Measurements from ENCODE around the gene MEI1.

Gene MEI1

DNA sequence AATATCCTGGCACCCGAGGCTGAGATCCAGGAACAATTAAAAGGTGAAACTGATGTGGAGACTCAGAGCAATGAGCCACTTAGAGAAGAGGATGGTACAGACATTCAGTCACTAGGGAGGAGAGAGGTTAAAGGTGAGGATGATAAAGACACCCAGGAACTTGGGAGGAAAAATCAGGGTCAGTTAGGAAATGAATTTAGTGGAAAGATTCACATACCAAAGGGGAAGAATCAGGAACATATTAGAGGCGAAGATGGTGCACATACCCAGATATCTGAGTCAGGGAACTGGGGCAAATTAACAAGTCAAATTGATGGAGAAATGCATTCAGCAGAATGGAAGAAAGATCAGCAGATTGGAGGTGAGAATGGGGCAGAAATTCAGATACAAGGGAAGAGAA is 4.1 kb upstream of the MEI1 start:
- Histone ChIP-seq H3K18ac (ENCODE audit: low read length) (no peak overlapping the region), H3K9ac (ENCODE audit: low read depth, low read length, poor library complexity) (no peak overlapping the region), H2AK5ac (ENCODE audit: low read depth, low read length) (no peak overlapping the region), H3K36me3 (replicated peaks in 1 of 2; ENCODE audit: control insufficient read depth in 2 of 2, insufficient read depth in 2 of 2, low read length in 2 of 2) (peaks cover 8 to 27% of the 10 kb centered on the region in 2 donors), H3K4me3 (ENCODE audit: low read length in 2 of 2) (no peak overlapping the region), H2BK12ac (ENCODE audit: low read length) (no peak overlapping the region), H3K4ac (ENCODE audit: low read length) (no peak overlapping the region), H2AFZ (ENCODE audit: low read length) (no peak overlapping the region), H3K14ac (ENCODE audit: low read length) (no peak overlapping the region), H3K27me3 (ENCODE audit: control insufficient read depth in 3 of 3, insufficient read depth in 3 of 3, low read depth in 1 of 3, low read length in 3 of 3) (no peaks in the 10 kb centered on the region), H3K4me1 (ENCODE audit: control insufficient read depth in 2 of 2, insufficient read depth in 1 of 2, low read depth in 1 of 2, low read length in 2 of 2) (peaks cover 11 to 12% of the 10 kb centered on the region in 2 donors), H3K27ac (replicated peaks; ENCODE audit: low read length) (no peak overlapping the region), H4K8ac (ENCODE audit: low read depth, low read length) (no peak overlapping the region), H3K23ac (ENCODE audit: low read depth, low read length, poor library complexity) (no peak overlapping the region), H3K4me2 (ENCODE audit: insufficient read depth, low read length, poor library complexity, severe bottlenecking) (no peak overlapping the region), H2BK15ac (ENCODE audit: low read length) (no peak overlapping the region), H2BK5ac (ENCODE audit: low read length) (no peak overlapping the region), H3K9me3 (replicated peaks in 1 of 2; ENCODE audit: control insufficient read depth in 2 of 2, insufficient read depth in 1 of 2, low read depth in 1 of 2, low read length in 2 of 2) (no peaks in the 10 kb centered on the region), H4K91ac (ENCODE audit: low read depth, low read length, poor library complexity) (no peak overlapping the region), H3K79me1 (ENCODE audit: low read depth, low read length) (no peaks in the 10 kb centered on the region), H2BK120ac (ENCODE audit: low read depth, low read length) (no peak overlapping the region)
- no CpG with 5 or more reads among the region's 2 CpGs for WGBS, 2 donors (ENCODE audit: extremely low coverage in 2 of 2, insufficient read length in 2 of 2, insufficient replicate concordance in 1 of 2)
- DNase-seq (ENCODE audit: low spot score) = no peak

- H3K9ac ChIP-seq (ENCODE audit: low read depth, low read length, poor library complexity) = no peak overlapping the region
- H3K27me3 ChIP-seq (ENCODE audit: control insufficient read depth in 3 of 3, insufficient read depth in 3 of 3, low read depth in 1 of 3, low read length in 3 of 3) = no peaks in the 10 kb centered on the region
- H3K23ac ChIP-seq (ENCODE audit: low read depth, low read length, poor library complexity) = no peak overlapping the region
- H2BK5ac ChIP-seq (ENCODE audit: low read length) = peak overlapping the region; percentile 56
- peaks cover 8 to 20% of the 10 kb centered on the region in 2 donors for H3K36me3 ChIP-seq (replicated peaks in 1 of 2; ENCODE audit: control insufficient read depth in 2 of 2, insufficient read depth in 2 of 2, low read length in 2 of 2)
- peak overlapping the region; percentile 24 for H4K91ac ChIP-seq (ENCODE audit: low read depth, low read length, poor library complexity)
- no peak overlapping the region for H2BK12ac ChIP-seq (ENCODE audit: low read length)
- no CpG with 5 or more reads among the region's 11 CpGs for WGBS, 2 donors (ENCODE audit: extremely low coverage in 2 of 2, insufficient read length in 2 of 2, insufficient replicate concordance in 1 of 2)
- no peak overlapping the region for H3K4me3 ChIP-seq (ENCODE audit: low read length in 2 of 2)
- no peak overlapping the region for H2BK120ac ChIP-seq (ENCODE audit: low read depth, low read length)
- no peak overlapping the region for H3K4me2 ChIP-seq (ENCODE audit: insufficient read depth, low read length, poor library complexity, severe bottlenecking)
- H3K4ac ChIP-seq (ENCODE audit: low read length) = no peak overlapping the region
- H4K8ac ChIP-seq (ENCODE audit: low read depth, low read length) = no peak overlapping the region
- no peak for DNase-seq (ENCODE audit: low spot score)
- no peaks in the 10 kb centered on the region for H3K9me3 ChIP-seq (replicated peaks in 1 of 2; ENCODE audit: control insufficient read depth in 2 of 2, insufficient read depth in 1 of 2, low read depth in 1 of 2, low read length in 2 of 2)
- no peaks in the 10 kb centered on the region for H3K79me1 ChIP-seq (ENCODE audit: low read depth, low read length)
- H3K14ac ChIP-seq (ENCODE audit: low read length) = no peak overlapping the region
- H3K4me1 ChIP-seq (ENCODE audit: control insufficient read depth in 2 of 2, insufficient read depth in 1 of 2, low read depth in 1 of 2, low read length in 2 of 2) = peaks cover 11 to 12% of the 10 kb centered on the region in 2 donors
- peak overlapping the region; percentile 83 for H2AFZ ChIP-seq (ENCODE audit: low read length)
- peak overlapping the region; percentile 56 for H3K27ac ChIP-seq (replicated peaks; ENCODE audit: low read length)
- peak overlapping the region; percentile 62 for H2BK15ac ChIP-seq (ENCODE audit: low read length)
- H3K18ac ChIP-seq (ENCODE audit: low read length) = peak overlapping the region; percentile 15
- peak overlapping the region; percentile 63 for H2AK5ac ChIP-seq (ENCODE audit: low read depth, low read length)
Observed at GRCh38 chr22:41696703-41697102, 2.6 kb upstream of the MEI1 start.

GRCh38 chr22:41697126-41697775 is 2.1 kb upstream of the MEI1 start:
- H2BK12ac ChIP-seq (ENCODE audit: low read length) = no peak overlapping the region
- no peaks in the 10 kb centered on the region for H3K27me3 ChIP-seq (ENCODE audit: control insufficient read depth in 3 of 3, insufficient read depth in 3 of 3, low read depth in 1 of 3, low read length in 3 of 3)
- peak overlapping the region in 1 of 2 donors; percentile 19 for H3K4me3 ChIP-seq (ENCODE audit: low read length in 2 of 2)
- no peak overlapping the region for H4K8ac ChIP-seq (ENCODE audit: low read depth, low read length)
- H3K27ac ChIP-seq (replicated peaks; ENCODE audit: low read length) = peak overlapping the region; percentile 56
- peak overlapping the region; percentile 83 for H2AFZ ChIP-seq (ENCODE audit: low read length)
- H2AK5ac ChIP-seq (ENCODE audit: low read depth, low read length) = peak overlapping the region; percentile 63
- H3K9ac ChIP-seq (ENCODE audit: low read depth, low read length, poor library complexity) = no peak overlapping the region
- H3K9me3 ChIP-seq (replicated peaks in 1 of 2; ENCODE audit: control insufficient read depth in 2 of 2, insufficient read depth in 1 of 2, low read depth in 1 of 2, low read length in 2 of 2) = no peaks in the 10 kb centered on the region
- H2BK15ac ChIP-seq (ENCODE audit: low read length) = no peak overlapping the region
- peak; percentile 97 for DNase-seq (ENCODE audit: low spot score)
- no peak overlapping the region for H3K4ac ChIP-seq (ENCODE audit: low read length)
- H4K91ac ChIP-seq (ENCODE audit: low read depth, low read length, poor library complexity) = peak overlapping the region; percentile 24
- no peak overlapping the region for H2BK120ac ChIP-seq (ENCODE audit: low read depth, low read length)
- H3K4me1 ChIP-seq (ENCODE audit: control insufficient read depth in 2 of 2, insufficient read depth in 1 of 2, low read depth in 1 of 2, low read length in 2 of 2) = peaks cover 11 to 12% of the 10 kb centered on the region in 2 donors
- no CpG with 5 or more reads among the region's 12 CpGs for WGBS, 2 donors (ENCODE audit: extremely low coverage in 2 of 2, insufficient read length in 2 of 2, insufficient replicate concordance in 1 of 2)
- peaks cover 8 to 20% of the 10 kb centered on the region in 2 donors for H3K36me3 ChIP-seq (replicated peaks in 1 of 2; ENCODE audit: control insufficient read depth in 2 of 2, insufficient read depth in 2 of 2, low read length in 2 of 2)
- H2BK5ac ChIP-seq (ENCODE audit: low read length) = peak overlapping the region; percentile 56
- peak overlapping the region; percentile 65 for H3K14ac ChIP-seq (ENCODE audit: low read length)
- peak overlapping the region; percentile 29 for H3K4me2 ChIP-seq (ENCODE audit: insufficient read depth, low read length, poor library complexity, severe bottlenecking)
- H3K23ac ChIP-seq (ENCODE audit: low read depth, low read length, poor library complexity) = no peak overlapping the region
- no peaks in the 10 kb centered on the region for H3K79me1 ChIP-seq (ENCODE audit: low read depth, low read length)
- H3K18ac ChIP-seq (ENCODE audit: low read length) = peak overlapping the region; percentile 89

- WGBS, 2 donors (ENCODE audit: extremely low coverage in 2 of 2, insufficient read length in 2 of 2, insufficient replicate concordance in 1 of 2) = no CpG with 5 or more reads among the region's 16 CpGs
- Histone ChIP-seq H3K4me1 (ENCODE audit: control insufficient read depth in 2 of 2, insufficient read depth in 1 of 2, low read depth in 1 of 2, low read length in 2 of 2) (peaks cover 11 to 12% of the 10 kb centered on the region in 2 donors), H3K9ac (ENCODE audit: low read depth, low read length, poor library complexity) (no peak overlapping the region)
Observed at GRCh38 chr22:41700108-41700364, 733 bp downstream of the MEI1 start.

More at GRCh38 chr22:41700108-41700364, 733 bp downstream of the MEI1 start:
- Histone ChIP-seq H2BK12ac (ENCODE audit: low read length) (peak overlapping the region; percentile 31), H3K14ac (ENCODE audit: low read length) (no peak overlapping the region), H3K4me3 (ENCODE audit: low read length in 2 of 2) (no peak overlapping the region), H2BK5ac (ENCODE audit: low read length) (no peak overlapping the region), H3K36me3 (replicated peaks in 1 of 2; ENCODE audit: control insufficient read depth in 2 of 2, insufficient read depth in 2 of 2, low read length in 2 of 2) (peaks cover 0 to 4% of the 10 kb centered on the region in 2 donors), H4K91ac (ENCODE audit: low read depth, low read length, poor library complexity) (no peak overlapping the region), H3K4me2 (ENCODE audit: insufficient read depth, low read length, poor library complexity, severe bottlenecking) (no peak overlapping the region), H2BK15ac (ENCODE audit: low read length) (no peak overlapping the region), H3K79me1 (ENCODE audit: low read depth, low read length) (no peaks in the 10 kb centered on the region), H2AK5ac (ENCODE audit: low read depth, low read length) (peak overlapping the region; percentile 78), H4K8ac (ENCODE audit: low read depth, low read length) (no peak overlapping the region), H3K23ac (ENCODE audit: low read depth, low read length, poor library complexity) (peak overlapping the region; percentile 57), H3K18ac (ENCODE audit: low read length) (peak overlapping the region; percentile 13), H3K27me3 (ENCODE audit: control insufficient read depth in 3 of 3, insufficient read depth in 3 of 3, low read depth in 1 of 3, low read length in 3 of 3) (no peaks in the 10 kb centered on the region), H3K27ac (replicated peaks; ENCODE audit: low read length) (no peak overlapping the region), H3K4ac (ENCODE audit: low read length) (no peak overlapping the region), H2AFZ (ENCODE audit: low read length) (no peak overlapping the region), H3K9me3 (replicated peaks in 1 of 2; ENCODE audit: control insufficient read depth in 2 of 2, insufficient read depth in 1 of 2, low read depth in 1 of 2, low read length in 2 of 2) (no peaks in the 10 kb centered on the region), H2BK120ac (ENCODE audit: low read depth, low read length) (no peak overlapping the region)
- DNase-seq (ENCODE audit: low spot score) = no peak

Data from neuronal stem cell (in vitro differentiated cells).